Measurements from ENCODE around the gene TSPAN13.
"Not testable (repeated sequence)": the region's sequence is repeated elsewhere in the genome, so short reads cannot be mapped to it uniquely, and the experiment has no call there.

The TSPAN13 gene

GRCh38 chr7:16741676-16742075, 11.9 kb upstream of the TSPAN13 start:
- no peak for DNase-seq

- no peak for DNase-seq
These were observed 11.0 kb upstream of the TSPAN13 start for GRCh38 chr7:16742547-16742946.

- DNase-seq, result no peak
These were observed 10.3 kb upstream of the TSPAN13 start for GRCh38 chr7:16743236-16743635.

GRCh38 chr7:16744518-16745250, 8.9 kb upstream of the TSPAN13 start:
- DNase-seq, result no peak

GRCh38 chr7:16745645-16746044, 7.9 kb upstream of the TSPAN13 start:
- no peak for DNase-seq

GRCh38 chr7:16747102-16747501, 6.5 kb upstream of the TSPAN13 start:
- no peak for DNase-seq

GRCh38 chr7:16753932-16754855, 639 bp downstream of the TSPAN13 start:
- no peak for DNase-seq

- no peak for DNase-seq
These were observed 1.3 kb downstream of the TSPAN13 start for GRCh38 chr7:16754856-16755317.

GRCh38 chr7:16755397-16755796, 1.8 kb downstream of the TSPAN13 start:
- no peak for DNase-seq

- no peak for DNase-seq
These were observed 4.5 kb downstream of the TSPAN13 start for GRCh38 chr7:16758036-16758435.

GRCh38 chr7:16758631-16759611, 5.4 kb downstream of the TSPAN13 start:
- DNase-seq, result no peak

- DNase-seq, result no peak
These were observed 6.3 kb downstream of the TSPAN13 start for GRCh38 chr7:16759840-16760239.

- DNase-seq, result no peak
These were observed 8.6 kb downstream of the TSPAN13 start for GRCh38 chr7:16762177-16762576.

- no peak for DNase-seq
These were observed 11.4 kb downstream of the TSPAN13 start for GRCh38 chr7:16764942-16765341.

- DNase-seq, result no peak
These were observed 11.9 kb downstream of the TSPAN13 start for GRCh38 chr7:16765436-16765859.

- not testable (repeated sequence) for DNase-seq
These were observed 16.4 kb downstream of the TSPAN13 start for GRCh38 chr7:16769994-16770393.

- DNase-seq, result no peak
These were observed 17.2 kb downstream of the TSPAN13 start for GRCh38 chr7:16770657-16771329.

GRCh38 chr7:16773326-16773725, 19.8 kb downstream of the TSPAN13 start:
- no peak for DNase-seq

GRCh38 chr7:16773884-16774283, 20.3 kb downstream of the TSPAN13 start:
- no peak for DNase-seq

- DNase-seq, result no peak
These were observed 20.7 kb downstream of the TSPAN13 start for GRCh38 chr7:16774294-16774693.

GRCh38 chr7:16774986-16775385, 21.4 kb downstream of the TSPAN13 start:
- DNase-seq, result no peak

GRCh38 chr7:16776053-16776452, 22.5 kb downstream of the TSPAN13 start:
- no peak for DNase-seq
